Natural killer cell (primary cell): Measurements from ENCODE around the gene TEKT5. TPM values are rescaled to one million over a fixed set of nuclear protein-coding genes. Genes with fewer than 3 reads are reported as not detected.

Source experiments
- ATAC-seq, 3 donors: fragments of 150-1000 bp in 2 of 3; fragments of 200-7000 bp in 1 of 3; cut with Tn5 transposase; 1 replicate in 1 of 3; 2 replicates in 2 of 3; pipeline ENCODE4 v1.10.0; 2021; ENCODE audit warnings: mild to moderate bottlenecking in 2 of 3, moderate library complexity in 2 of 3
- DNase-seq, 2 donors: peaks; one replicate each; pipeline versions ENCODE4 v3.0.0 to v3.0.0-alpha.2; 2013 to 2021; ENCODE audit warnings: mixed read lengths in 1 of 2
- H3K27ac ChIP-seq: one replicate; pipeline ENCODE4 v1.5.1; 2013; ENCODE audit warnings: mild to moderate bottlenecking, low read length
- H3K27me3 ChIP-seq: one replicate; pipeline ENCODE4 v1.6.1; 2013; ENCODE audit warnings: low read length; ENCODE audit not compliant: control insufficient read depth, insufficient read depth
- H3K36me3 ChIP-seq: one replicate; pipeline ENCODE4 v1.6.1; 2013; ENCODE audit warnings: low read length; ENCODE audit not compliant: control insufficient read depth, insufficient read depth
- H3K4me1 ChIP-seq: one replicate; pipeline ENCODE4 v1.6.1; 2013; ENCODE audit warnings: low read length; ENCODE audit not compliant: control insufficient read depth, insufficient read depth
- H3K4me3 ChIP-seq: one replicate; pipeline ENCODE4 v1.5.1; 2013; ENCODE audit warnings: low read length
- H3K9me3 ChIP-seq: one replicate; pipeline ENCODE4 v1.6.1; 2013; ENCODE audit warnings: low read length; ENCODE audit not compliant: control insufficient read depth, insufficient read depth
- H3K27ac Mint-ChIP-seq, 2 donors: one replicate each; pipeline ENCODE4 v1.8.0; 2022; ENCODE audit warnings: mild to moderate bottlenecking in 2 of 2, mixed read lengths in 2 of 2, moderate library complexity in 1 of 2
- H3K27me3 Mint-ChIP-seq, 2 donors: one replicate each; pipeline ENCODE4 v1.8.0; 2022; ENCODE audit warnings: low read depth in 2 of 2, mixed read lengths in 2 of 2
- H3K36me3 Mint-ChIP-seq: one replicate; pipeline ENCODE4 v1.8.0; 2022; ENCODE audit warnings: mixed read lengths
- H3K4me1 Mint-ChIP-seq, 2 donors: one replicate each; pipeline ENCODE4 v1.8.0; 2022; ENCODE audit warnings: mixed read lengths in 2 of 2
- H3K4me3 Mint-ChIP-seq: one replicate; pipeline ENCODE4 v1.8.0; 2022; ENCODE audit warnings: mild to moderate bottlenecking, moderate library complexity, mixed read lengths
- H3K9me3 Mint-ChIP-seq, 2 donors: one replicate each; pipeline ENCODE4 v1.8.0; 2022; ENCODE audit warnings: mixed read lengths in 2 of 2
- CTCF ChIP-seq: fragments of 200-600 bp; IDR thresholded peaks from one replicate; pipeline ENCODE4 v1.8.0; 2022; ENCODE audit warnings: antibody characterized with exemption
- WGBS: methylation state at CpG from one replicate; pipeline ENCODE4 v1.1.7; 2013; ENCODE audit warnings: missing lambda C conversion rate; ENCODE audit not compliant: insufficient coverage; 5-methylcytosine and 5-hydroxymethylcytosine counted together
- intact Hi-C: fragments of 100-400 bp; cut with micrococcal nuclease; formaldehyde crosslinking; loops from one replicate; pipeline ENCODE4 v1.14.2; 2022
- total RNA-seq, 4 donors: library from RNA; stranded (reverse); fragments of 120-200 nt in 1 of 4; gene quantifications; one replicate each; pipeline versions ENCODE4 v1.2.3 to v1.2.4, GENCODE V29; 2013 to 2022

Gene TEKT5
- total RNA-seq, 3 donors from 2014 or later (not counting 1 experiment from before 2014, with no cell fraction given), result 1.1 TPM; not detected in 2

- Histone ChIP-seq H3K4me3 (no peak overlapping the region), H3K9me3 (no peaks in the 10 kb centered on the region), H3K36me3 (no peaks in the 10 kb centered on the region), H3K27ac (no peak overlapping the region), H3K4me1 (no peaks in the 10 kb centered on the region), H3K27me3 (no peaks in the 10 kb centered on the region)
- 77% methylated on average over 7 of the region's 7 CpGs for WGBS
- no peak for TF ChIP-seq CTCF
- H3K4me1 Mint-ChIP-seq, result no peaks in the 10 kb centered on the region
- no peak overlapping the region for H3K27ac Mint-ChIP-seq
- no peak for ATAC-seq
- no peaks in the 10 kb centered on the region for H3K36me3 Mint-ChIP-seq
- H3K4me3 Mint-ChIP-seq, result no peak overlapping the region
- intact Hi-C loops, result loop anchor here (5.0 kb wide), 1 partner anchor 72 kb away; no protein-coding TSS in a partner anchor
- DNase-seq, result no peak
- no peaks in the 10 kb centered on the region for H3K9me3 Mint-ChIP-seq
- H3K27me3 Mint-ChIP-seq, result peaks cover 9 to 23% of the 10 kb centered on the region in 2 donors
Observed at GRCh38 chr16:10665166-10665565, 29.6 kb downstream of the TEKT5 start.

- TF ChIP-seq CTCF, result no peak
- Histone ChIP-seq H3K36me3 (no peaks in the 10 kb centered on the region), H3K27me3 (no peaks in the 10 kb centered on the region), H3K4me1 (no peaks in the 10 kb centered on the region), H3K27ac (no peak overlapping the region), H3K4me3 (no peak overlapping the region), H3K9me3 (no peaks in the 10 kb centered on the region)
- DNase-seq (no peak), ATAC-seq (no peak)
- Mint-ChIP-seq H3K4me1 (no peaks in the 10 kb centered on the region), H3K9me3 (no peaks in the 10 kb centered on the region), H3K27ac (no peak overlapping the region), H3K4me3 (no peak overlapping the region), H3K27me3 (peaks cover 9 to 23% of the 10 kb centered on the region in 2 donors), H3K36me3 (no peaks in the 10 kb centered on the region)
- 97% methylated on average over 2 of the region's 2 CpGs for WGBS
- intact Hi-C loops, result loop anchor here (5.0 kb wide), 1 partner anchor 73 kb away; no protein-coding TSS in a partner anchor
Observed at GRCh38 chr16:10664720-10665126, 30.0 kb downstream of the TEKT5 start.

- intact Hi-C loops, result no loop called here
- Mint-ChIP-seq H3K27me3 (peaks cover 9 to 23% of the 10 kb centered on the region in 2 donors), H3K36me3 (no peaks in the 10 kb centered on the region), H3K27ac (no peak overlapping the region), H3K9me3 (no peaks in the 10 kb centered on the region), H3K4me3 (no peak overlapping the region), H3K4me1 (no peaks in the 10 kb centered on the region)
- Histone ChIP-seq H3K9me3 (no peaks in the 10 kb centered on the region), H3K27me3 (no peaks in the 10 kb centered on the region), H3K4me1 (no peaks in the 10 kb centered on the region), H3K36me3 (no peaks in the 10 kb centered on the region), H3K4me3 (no peak overlapping the region), H3K27ac (no peak overlapping the region)
- WGBS, result 87% methylated on average over 4 of the region's 4 CpGs
- ATAC-seq (no peak), DNase-seq (no peak)
- no peak for TF ChIP-seq CTCF
Observed at GRCh38 chr16:10663744-10664143, 31.0 kb downstream of the TEKT5 start.

- Histone ChIP-seq H3K4me3 (no peak overlapping the region), H3K4me1 (no peaks in the 10 kb centered on the region), H3K27ac (no peak overlapping the region), H3K9me3 (no peaks in the 10 kb centered on the region), H3K27me3 (no peaks in the 10 kb centered on the region), H3K36me3 (no peaks in the 10 kb centered on the region)
- intact Hi-C loops, result no loop called here
- H3K4me1 Mint-ChIP-seq, result no peaks in the 10 kb centered on the region
- no peaks in the 10 kb centered on the region for H3K9me3 Mint-ChIP-seq
- H3K27ac Mint-ChIP-seq, result no peak overlapping the region
- peaks cover 9 to 23% of the 10 kb centered on the region in 2 donors for H3K27me3 Mint-ChIP-seq
- no peak for ATAC-seq
- H3K36me3 Mint-ChIP-seq, result no peaks in the 10 kb centered on the region
- no peak for DNase-seq
- no peak for TF ChIP-seq CTCF
- H3K4me3 Mint-ChIP-seq, result no peak overlapping the region
- 75% methylated on average over 1 of the region's 1 CpG for WGBS
Observed at GRCh38 chr16:10663146-10663545, 31.6 kb downstream of the TEKT5 start.
